OCI-LY7 (cell line): ENCODE data around the gene HTR1B. TPM values are rescaled to one million over a fixed set of nuclear protein-coding genes. Genes with fewer than 3 reads are reported as not detected.

ENCODE experiments used
- BruUV-seq: library from RNA; stranded (reverse); fragments of 400-500 nt; replicated peaks from 2 replicates; lab custom pipeline; 2021; lab: Mats Ljungman, UMichigan
- CTCF ChIA-PET: fragments of 300-600 bp; sonication (Branson Sonifier 250); formaldehyde crosslinking; loops from one replicate; lab custom pipeline; 2022; ENCODE audit warnings: antibody characterized with exemption; ENCODE audit not compliant: unreplicated experiment; lab: Charles Lee
- POLR2A ChIA-PET: fragments of 300-600 bp; sonication (Branson Sonifier 250); formaldehyde crosslinking; loops from one replicate; lab custom pipeline; 2022; ENCODE audit warnings: antibody characterized with exemption; lab: Charles Lee
- DNase-seq: peaks from one replicate; pipeline ENCODE4 v3.0.0-alpha.2; 2015; ENCODE audit warnings: low spot score
- H2AFZ ChIP-seq: fragments of 200-600 bp; sonication (generic), shearing (Covaris generic); 2 replicates; pipeline ENCODE4 v1.6.1; 2014; ENCODE audit warnings: mild to moderate bottlenecking, antibody characterized with exemption, low read length, moderate library complexity
- H3K27ac ChIP-seq: fragments of 200-600 bp; sonication (generic); 2 replicates; pipeline ENCODE4 v1.5.1; 2014; ENCODE audit warnings: mixed run types, low read depth, mild to moderate bottlenecking, moderate library complexity, low read length, inconsistent platforms; ENCODE audit not compliant: poor library complexity, severe bottlenecking
- H3K36me3 ChIP-seq: fragments of 200-600 bp; sonication (generic); 2 replicates; pipeline ENCODE4 v1.6.1; 2014; ENCODE audit warnings: mild to moderate bottlenecking, antibody characterized with exemption, low read length, moderate library complexity, mixed read lengths; ENCODE audit not compliant: insufficient read depth
- H3K4me1 ChIP-seq: fragments of 200-600 bp; sonication (generic); 2 replicates; pipeline ENCODE4 v1.5.1; 2014; ENCODE audit warnings: mild to moderate bottlenecking, low read length; ENCODE audit not compliant: insufficient read depth, poor library complexity, severe bottlenecking
- H3K4me2 ChIP-seq: fragments of 200-600 bp; sonication (generic); 2 replicates; pipeline ENCODE4 v1.6.1; 2014; ENCODE audit warnings: mild to moderate bottlenecking, low read length
- H3K4me3 ChIP-seq: fragments of 200-600 bp; sonication (generic); 2 replicates; pipeline ENCODE4 v1.5.1; 2014; ENCODE audit warnings: mild to moderate bottlenecking, low read depth, low read length; ENCODE audit not compliant: poor library complexity, severe bottlenecking
- H3K79me2 ChIP-seq: fragments of 200-600 bp; sonication (generic); 2 replicates; pipeline ENCODE4 v1.6.1; 2016; ENCODE audit warnings: low read depth, mild to moderate bottlenecking, low read length, moderate library complexity, mixed read lengths; ENCODE audit not compliant: insufficient read depth
- H3K9me2 ChIP-seq: fragments of 200-600 bp; sonication (generic); 2 replicates; pipeline ENCODE4 v1.6.1; 2016; ENCODE audit warnings: mild to moderate bottlenecking, low read length, mixed read lengths; ENCODE audit not compliant: insufficient read depth
- H3K9me3 ChIP-seq: fragments of 200-600 bp; sonication (generic); 2 replicates; pipeline ENCODE4 v1.6.1; 2014; ENCODE audit warnings: mild to moderate bottlenecking, mixed run types, low read length, mixed read lengths
- H4K20me1 ChIP-seq: fragments of 200-600 bp; sonication (generic); 2 replicates; pipeline ENCODE4 v1.6.1; 2014; ENCODE audit warnings: mild to moderate bottlenecking, antibody characterized with exemption, low read length, moderate library complexity, mixed read lengths; ENCODE audit not compliant: insufficient read depth
- CTCF ChIP-seq: fragments of 200-600 bp; sonication (generic); conservative IDR thresholded peaks from 2 replicates; pipeline ENCODE4 v1.5.1; 2014; ENCODE audit warnings: mild to moderate bottlenecking, antibody characterized with exemption, low read length, moderate library complexity, mixed read lengths
- EZH2phosphoT487 ChIP-seq: fragments of 200-600 bp; sonication (generic); IDR thresholded peaks from 2 replicates; pipeline ENCODE4 v1.6.1; 2018; ENCODE audit warnings: low read depth, borderline replicate concordance, mild to moderate bottlenecking, mixed run types, antibody characterized with exemption, low read length, moderate library complexity, mixed read lengths
- intact Hi-C: fragments of 100-400 bp; cut with micrococcal nuclease; formaldehyde crosslinking; loops from one replicate; pipeline ENCODE4 v1.10.0; 2022; ENCODE audit not compliant: unreplicated experiment
- total RNA-seq, 2 experiments: library from RNA; depleted of rRNA in 1 of 2; stranded (reverse); fragments of >200 nt in 1 of 2; shearing (Covaris generic) in 1 of 2; gene quantifications; 2 replicates each; pipeline ENCODE4 v1.2.3, GENCODE V29; 2014 to 2022

Gene HTR1B
- total RNA-seq, 2 experiments from 2014 or later, result not detected

- Histone ChIP-seq H3K4me2 (no peak overlapping the region), H3K9me2 (no peaks in the 10 kb centered on the region), H4K20me1 (no peaks in the 10 kb centered on the region), H3K27ac (no peak overlapping the region), H2AFZ (no peak overlapping the region), H3K9me3 (no peaks in the 10 kb centered on the region), H3K4me1 (no peaks in the 10 kb centered on the region), H3K36me3 (no peaks in the 10 kb centered on the region), H3K79me2 (no peaks in the 10 kb centered on the region), H3K4me3 (no peak overlapping the region)
- ChIA-PET CTCF (no interaction called here), POLR2A (interaction anchor here (1.1 kb wide), 1 partner anchor 9 kb away, joined by 3 read pairs; no protein-coding TSS in a partner anchor)
- intact Hi-C loops, result no loop called here
- no TSS peak for BruUV-seq
- DNase-seq, result no peak
- TF ChIP-seq CTCF (no peak), EZH2phosphoT487 (no peak)
Observed at GRCh38 chr6:77502981-77503380, 39.7 kb upstream of the HTR1B start.

- Histone ChIP-seq H2AFZ (no peak overlapping the region), H3K4me2 (no peak overlapping the region), H3K4me1 (no peaks in the 10 kb centered on the region), H4K20me1 (no peaks in the 10 kb centered on the region), H3K4me3 (no peak overlapping the region), H3K27ac (no peak overlapping the region), H3K9me2 (peaks cover 4% of the 10 kb centered on the region; the same call in 1 of the 2 replicates), H3K79me2 (no peaks in the 10 kb centered on the region), H3K9me3 (no peaks in the 10 kb centered on the region), H3K36me3 (no peaks in the 10 kb centered on the region)
- DNase-seq, result no peak
- TF ChIP-seq EZH2phosphoT487 (no peak), CTCF (no peak)
- ChIA-PET POLR2A (interaction anchor here (0.6 kb wide), 1 partner anchor 46 kb away, joined by 3 read pairs; no protein-coding TSS in a partner anchor), CTCF (no interaction called here)
- BruUV-seq, result no TSS peak
- intact Hi-C loops, result no loop called here
Observed at GRCh38 chr6:77492530-77492929, 29.2 kb upstream of the HTR1B start.

GRCh38 chr6:77487808-77488425 is 24.6 kb upstream of the HTR1B start:
- BruUV-seq, result no TSS peak
- Histone ChIP-seq H3K4me2 (no peak overlapping the region), H4K20me1 (no peaks in the 10 kb centered on the region), H3K36me3 (no peaks in the 10 kb centered on the region), H3K9me2 (peaks cover 4% of the 10 kb centered on the region; the same call in 1 of the 2 replicates), H3K4me3 (no peak overlapping the region), H3K79me2 (no peaks in the 10 kb centered on the region), H2AFZ (no peak overlapping the region), H3K4me1 (no peaks in the 10 kb centered on the region), H3K9me3 (no peaks in the 10 kb centered on the region), H3K27ac (no peak overlapping the region)
- intact Hi-C loops, result no loop called here
- ChIA-PET CTCF (no interaction called here), POLR2A (interaction anchor here (0.6 to 0.7 kb wide), 2 partner anchors 91 to 980 kb away, joined by 3 read pairs; no protein-coding TSS in a partner anchor)
- TF ChIP-seq CTCF, result no peak
- TF ChIP-seq EZH2phosphoT487, result no peak
- DNase-seq, result no peak
